ENCODE data around the gene TEKT3. TPM values are rescaled to one million over a fixed set of nuclear protein-coding genes. Genes with fewer than 3 reads are reported as not detected.
A peak's percentile ranks its signal among the peaks of the same experiment; 100 is the strongest.

Gene TEKT3
- total and polyA plus RNA-seq, 2 of the 4 experiments (the other 2 are of a cell fraction): 0.15 TPM; not detected in 1

GRCh38 chr17:15341966-15342365 is 569 bp upstream of the TEKT3 start:
- in situ Hi-C loops (cut with MboI; ENCODE audit: low sequenced_read_pairs): no loop called here
- H2BK20ac ChIP-seq (ENCODE audit: low read depth, low read length): no peak overlapping the region
- dilution Hi-C loops (cut with HindIII; ENCODE audit: low sequenced_read_pairs, unreplicated experiment): no loop called here
- ChIA-PET CTCF (interaction anchor here (0.7 kb wide), 1 partner anchor 1910 kb away, joined by 4 read pairs; no protein-coding TSS in a partner anchor), POLR2A (ENCODE audit: unreplicated experiment) (no interaction called here)
- no peak overlapping the region for H3K14ac ChIP-seq (replicated peaks; ENCODE audit: low read depth, low read length)
- no peak overlapping the region for H3K23ac ChIP-seq (ENCODE audit: low read depth, low read length)
- H2BK120ac ChIP-seq (ENCODE audit: low read depth, low read length): no peak overlapping the region
- no peak overlapping the region for H2AK9ac ChIP-seq (replicated peaks; ENCODE audit: low read depth, low read length, poor library complexity)
- H3K18ac ChIP-seq (ENCODE audit: low read depth, low read length): no peak overlapping the region
- no peaks in the 10 kb centered on the region for H3K9me1 ChIP-seq (ENCODE audit: insufficient read depth, low read length)
- H4K8ac ChIP-seq (ENCODE audit: low read depth in 2 of 2, low read length in 2 of 2): no peak overlapping the region
- H3K9me3 ChIP-seq (ENCODE audit: control insufficient read depth, insufficient read depth, low read length): no peaks in the 10 kb centered on the region
- no peak overlapping the region for H4K5ac ChIP-seq (ENCODE audit: low read depth, low read length)
- H2BK15ac ChIP-seq (ENCODE audit: low read depth, low read length): no peak overlapping the region
- ATAC-seq (ENCODE audit: low read depth): no peak
- H3K9ac ChIP-seq (ENCODE audit: low read depth, low read length): no peak overlapping the region
- no peak overlapping the region for H4K91ac ChIP-seq (ENCODE audit: insufficient read depth, low read depth, low read length)
- H3K4me1 ChIP-seq (ENCODE audit: control insufficient read depth, insufficient read depth, low read length): no peaks in the 10 kb centered on the region
- no peak overlapping the region for H2AK5ac ChIP-seq (ENCODE audit: low read depth, low read length)
- WGBS, 2 experiments (ENCODE audit: extremely low coverage in 2 of 2, insufficient read length in 1 of 2): no CpG with 5 or more reads among the region's 3 CpGs
- intact Hi-C loops (cut with micrococcal nuclease): loop anchor here (10.0 kb wide), 1 partner anchor 77 kb away; the partner anchor contains the start of gene PMP22
- no peak overlapping the region for H3K27ac ChIP-seq (ENCODE audit: insufficient read depth, low read length)
- peak overlapping the region; percentile 84 for H2AFZ ChIP-seq (replicated peaks; ENCODE audit: low read length, poor library complexity)
- peaks cover 13% of the 10 kb centered on the region for H3K27me3 ChIP-seq (ENCODE audit: control insufficient read depth, insufficient read depth, low read length)
- DNase-seq: no peak
- no peak overlapping the region for H3K4me3 ChIP-seq (ENCODE audit: insufficient read depth, low read depth, low read length)
- H2BK5ac ChIP-seq (ENCODE audit: low read depth, low read length, poor library complexity, severe bottlenecking): no peak overlapping the region
- TF ChIP-seq BHLHE40 (IDR thresholded peaks at IDR 0.05; ENCODE audit: low read depth, low read length) (no peak), RCOR1 (IDR thresholded peaks at IDR 0.05; ENCODE audit: insufficient replicate concordance, low read length) (no peak), CEBPB (IDR thresholded peaks at IDR 0.05; ENCODE audit: low read depth, low read length) (no peak), CHD1 (IDR thresholded peaks at IDR 0.05; ENCODE audit: low read depth, low read length) (no peak), MAFK (IDR thresholded peaks at IDR 0.05; ENCODE audit: low read depth, low read length) (no peak), MAZ (IDR thresholded peaks at IDR 0.05; ENCODE audit: borderline replicate concordance, low read depth, low read length) (no peak), FOS (IDR thresholded peaks at IDR 0.05; ENCODE audit: low read depth, low read length) (no peak), RFX5 (IDR thresholded peaks at IDR 0.05; ENCODE audit: low read depth, low read length) (no peak)
- BruUV-seq (replicated peaks): no TSS peak
- no peak overlapping the region; the same call in 1 of the 2 replicates for H3K4me2 ChIP-seq (ENCODE audit: low read depth, low read length)
- H3K36me3 ChIP-seq (ENCODE audit: control insufficient read depth, insufficient read depth, low read length): no peaks in the 10 kb centered on the region
- no peak overlapping the region for H3K4ac ChIP-seq (ENCODE audit: low read depth, low read length)
- no peaks in the 10 kb centered on the region for H3K79me1 ChIP-seq (ENCODE audit: low read depth in 1 of 2, low read length in 2 of 2)
- H3K56ac ChIP-seq (ENCODE audit: extremely low read depth, insufficient read depth, low read length): no peak overlapping the region
- H4K20me1 ChIP-seq (ENCODE audit: insufficient read depth, low read length): no peaks in the 10 kb centered on the region
